Tibial nerve (tissue), 4 donors: Measurements from ENCODE around the gene BAK1. TPM values are rescaled to one million over a fixed set of nuclear protein-coding genes. Genes with fewer than 3 reads are reported as not detected.

Experiments used
- DNase-seq, 2 donors: peaks; one replicate each; pipeline ENCODE4 v3.0.0-alpha.2; 2019; ENCODE audit warnings: low spot score in 2 of 2
- H3K27ac ChIP-seq, 4 donors: fragments of 200-600 bp; sonication (generic) in 3 of 4; one replicate each; pipeline ENCODE4 v1.5.1; 2017 to 2019; ENCODE audit warnings: mild to moderate bottlenecking in 1 of 4
- H3K27me3 ChIP-seq, 2 donors: fragments of 200-600 bp; sonication (generic) in 1 of 2; one replicate each; pipeline versions ENCODE4 v1.5.1 to v1.6.0; 2017 to 2019
- H3K36me3 ChIP-seq, 3 donors: fragments of 200-600 bp; sonication (generic); one replicate each; pipeline ENCODE4 v1.5.1; 2018 to 2019
- H3K4me1 ChIP-seq, 4 donors: fragments of 200-600 bp; sonication (generic) in 3 of 4; one replicate each; pipeline ENCODE4 v1.5.1; 2017 to 2019
- H3K4me3 ChIP-seq, 4 donors: fragments of 200-600 bp; sonication (generic) in 3 of 4; one replicate each; pipeline ENCODE4 v1.5.1; 2017 to 2019; ENCODE audit warnings: mild to moderate bottlenecking in 1 of 4, moderate library complexity in 1 of 4
- H3K9me3 ChIP-seq, 4 donors: fragments of 200-600 bp; sonication (generic) in 3 of 4; one replicate each; pipeline ENCODE4 v1.5.1; 2017 to 2019
- CTCF ChIP-seq, 5 experiments: fragments of 200-600 bp in 3 of 5; fragments of 450-650 bp in 2 of 5; sonication (generic) in 3 of 5; IDR thresholded peaks; one replicate each; pipeline ENCODE4 v1.5.1; 2016 to 2019; ENCODE audit warnings: antibody characterized with exemption in 5 of 5, mild to moderate bottlenecking in 3 of 5, moderate library complexity in 2 of 5
- EP300 ChIP-seq, 2 donors: sonication (generic); formaldehyde crosslinking; IDR thresholded peaks; one replicate each; pipeline ENCODE4 v1.6.1; 2017; ENCODE audit warnings: antibody characterized with exemption in 2 of 2, mild to moderate bottlenecking in 1 of 2
- POLR2A ChIP-seq, 2 donors: fragments of 450-650 bp; IDR thresholded peaks; one replicate each; pipeline ENCODE4 v1.6.1; 2017; ENCODE audit warnings: antibody characterized with exemption in 2 of 2, mild to moderate bottlenecking in 2 of 2, moderate library complexity in 2 of 2
- WGBS, 2 donors: methylation state at CpG; one replicate each; pipeline ENCODE4 v1.1.5; 2018; 5-methylcytosine and 5-hydroxymethylcytosine counted together
- total RNA-seq, 4 donors: library from RNA; depleted of rRNA; stranded (reverse); fragments of >200 nt; gene quantifications; one replicate each; pipeline ENCODE4 v1.1.0, GENCODE V29; 2016

BAK1 gene
- total RNA-seq, 4 donors from 2014 or later: 7.9 to 15.3 (median 10.1) TPM

GRCh38 chr6:33578588-33579011 is 1.5 kb downstream of the BAK1 start:
- Histone ChIP-seq H3K4me3 (peak overlapping the region in 3 of 4 donors; percentile 78 to 96 (median 83)), H3K9me3 (no peaks in the 10 kb centered on the region), H3K36me3 (peaks cover 4 to 42% (median 21%) of the 10 kb centered on the region in 3 donors), H3K4me1 (peaks cover 0 to 37% (median 18%) of the 10 kb centered on the region in 4 donors), H3K27me3 (no peaks in the 10 kb centered on the region), H3K27ac (peak overlapping the region in 3 of 4 donors; percentile 87 to 93 (median 91))
- no peak for DNase-seq
- no peak for TF ChIP-seq EP300 (IDR thresholded peaks at IDR 0.05)
- no peak for TF ChIP-seq POLR2A (IDR thresholded peaks at IDR 0.05)
- TF ChIP-seq CTCF (IDR thresholded peaks at IDR 0.05): no peak
- 70 to 72% methylated on average over 6 to 7 of the region's 9 CpGs for WGBS, 2 donors

GRCh38 chr6:33578164-33578563 is 1.9 kb downstream of the BAK1 start:
- peaks cover 0 to 37% (median 18%) of the 10 kb centered on the region in 4 donors for H3K4me1 ChIP-seq
- DNase-seq: no peak
- 86 to 92% methylated on average over 7 of the region's 7 CpGs for WGBS, 2 donors
- no peak for TF ChIP-seq POLR2A (IDR thresholded peaks at IDR 0.05)
- no peak for TF ChIP-seq CTCF (IDR thresholded peaks at IDR 0.05)
- TF ChIP-seq EP300 (IDR thresholded peaks at IDR 0.05): no peak
- peaks cover 4 to 47% (median 21%) of the 10 kb centered on the region in 3 donors for H3K36me3 ChIP-seq
- no peaks in the 10 kb centered on the region for H3K9me3 ChIP-seq
- peak overlapping the region in 2 of 4 donors; percentile 83 to 96 for H3K4me3 ChIP-seq
- peak overlapping the region in 3 of 4 donors; percentile 55 to 93 (median 91) for H3K27ac ChIP-seq
- no peaks in the 10 kb centered on the region for H3K27me3 ChIP-seq

GRCh38 chr6:33577718-33578117 is 2.4 kb downstream of the BAK1 start:
- Histone ChIP-seq H3K9me3 (no peaks in the 10 kb centered on the region), H3K27me3 (no peaks in the 10 kb centered on the region), H3K4me1 (peaks cover 0 to 37% (median 18%) of the 10 kb centered on the region in 4 donors), H3K36me3 (peaks cover 4 to 47% (median 21%) of the 10 kb centered on the region in 3 donors), H3K27ac (peak overlapping the region in 3 of 4 donors; percentile 55 to 93 (median 91)), H3K4me3 (no peak overlapping the region)
- WGBS, 2 donors: 83% methylated on average over 3 to 6 of the region's 6 CpGs
- TF ChIP-seq POLR2A (IDR thresholded peaks at IDR 0.05) (no peak), EP300 (IDR thresholded peaks at IDR 0.05) (no peak), CTCF (IDR thresholded peaks at IDR 0.05) (no peak)
- DNase-seq: no peak

- no peak overlapping the region for H3K4me3 ChIP-seq
- 55 to 63% methylated on average over 5 to 9 of the region's 9 CpGs for WGBS, 2 donors
Observed at GRCh38 chr6:33577106-33577535, 3.0 kb downstream of the BAK1 start.

More at GRCh38 chr6:33577106-33577535, 3.0 kb downstream of the BAK1 start:
- TF ChIP-seq CTCF (IDR thresholded peaks at IDR 0.05): no peak
- TF ChIP-seq EP300 (IDR thresholded peaks at IDR 0.05): peak in 1 of 2 donors; percentile 15
- DNase-seq: no peak
- H3K27ac ChIP-seq: peak overlapping the region in 3 of 4 donors; percentile 55 to 93 (median 91)
- no peaks in the 10 kb centered on the region for H3K9me3 ChIP-seq
- H3K27me3 ChIP-seq: no peaks in the 10 kb centered on the region
- peaks cover 0 to 40% (median 19%) of the 10 kb centered on the region in 4 donors for H3K4me1 ChIP-seq
- peaks cover 4 to 47% (median 21%) of the 10 kb centered on the region in 3 donors for H3K36me3 ChIP-seq
